Cardiac muscle cell (in vitro differentiated cells and primary cell): Measurements from ENCODE around the gene HSBP1. TPM values are rescaled to one million over a fixed set of nuclear protein-coding genes. Genes with fewer than 3 reads are reported as not detected.

Experiments used
- DNase-seq, 2 donors: peaks; one replicate each; pipeline versions ENCODE4 v3.0.0 to v3.0.0-alpha.2; 2010 to 2017; ENCODE audit warnings: low read depth in 1 of 2, low spot score in 1 of 2
- H3K27ac ChIP-seq: fragments of 200-600 bp; sonication (generic); 2 replicates; pipeline ENCODE4 v1.5.1; 2016
- H3K27me3 ChIP-seq: fragments of 200-600 bp; sonication (generic); 2 replicates; pipeline ENCODE4 v1.6.0; 2016; ENCODE audit warnings: control low read depth
- H3K36me3 ChIP-seq: fragments of 200-600 bp; sonication (generic); 2 replicates; pipeline ENCODE4 v1.5.1; 2016; ENCODE audit warnings: control low read depth
- H3K4me1 ChIP-seq: fragments of 200-600 bp; sonication (generic); 2 replicates; pipeline ENCODE4 v1.8.1; 2017; ENCODE audit warnings: low read depth, mild to moderate bottlenecking, mixed run types
- H3K4me3 ChIP-seq: fragments of 200-600 bp; sonication (generic); 2 replicates; pipeline ENCODE4 v1.5.1; 2016; ENCODE audit warnings: mild to moderate bottlenecking
- H3K9me3 ChIP-seq: fragments of 200-600 bp; sonication (generic); 2 replicates; pipeline ENCODE4 v1.5.1; 2017; ENCODE audit warnings: low read depth, mild to moderate bottlenecking, control low read depth
- polyA plus RNA-seq: library from polyadenylated mRNA; unstranded; fragments of >200 nt; fragmentation: Nextera tagmentation; extraction: Ambion mirVana; gene quantifications from 2 replicates; pipeline ENCODE4 v1.2.1, GENCODE V29; 2016
- total RNA-seq: library from RNA; depleted of rRNA; stranded (reverse); fragments of >200 nt; gene quantifications from 2 replicates; pipeline ENCODE4 v1.2.3, GENCODE V29; 2016
- TF ChIP-seq, protein P1 (sequence below): IDR thresholded peaks from 2 replicates; pipeline ENCODE4 v1.5.1; 2012; ENCODE audit warnings: low read depth, mild to moderate bottlenecking, low read length

HSBP1 gene
- total and polyA plus RNA-seq, 2 experiments from 2014 or later = 16.7 to 529 TPM

DNA sequence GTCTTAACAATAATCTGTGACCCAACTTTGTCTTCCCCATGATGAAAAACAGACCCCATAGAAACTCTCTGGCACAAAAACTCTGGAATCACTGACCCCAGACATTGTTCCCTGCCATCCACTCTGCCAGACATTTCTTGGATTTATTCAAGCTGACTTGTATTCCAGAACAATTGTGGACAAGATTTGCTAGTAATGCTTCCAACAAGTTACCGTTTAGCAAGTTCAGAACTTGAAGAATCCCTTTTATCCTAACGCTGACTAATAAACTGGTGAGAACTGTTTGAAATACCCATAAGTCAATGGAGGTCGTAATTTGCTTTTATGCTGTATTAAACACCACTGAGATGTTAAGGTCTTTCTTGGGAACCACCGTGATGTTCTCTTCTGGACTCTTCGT is 10.5 kb downstream of the HSBP1 start:
- no peaks in the 10 kb centered on the region for H3K36me3 ChIP-seq
- H3K4me3 ChIP-seq = no peak overlapping the region
- no peak overlapping the region for H3K27ac ChIP-seq
- no peaks in the 10 kb centered on the region for H3K27me3 ChIP-seq
- peaks cover 11% of the 10 kb centered on the region for H3K4me1 ChIP-seq
- no peak for DNase-seq
- H3K9me3 ChIP-seq = no peaks in the 10 kb centered on the region
- TF ChIP-seq, protein P1, sequence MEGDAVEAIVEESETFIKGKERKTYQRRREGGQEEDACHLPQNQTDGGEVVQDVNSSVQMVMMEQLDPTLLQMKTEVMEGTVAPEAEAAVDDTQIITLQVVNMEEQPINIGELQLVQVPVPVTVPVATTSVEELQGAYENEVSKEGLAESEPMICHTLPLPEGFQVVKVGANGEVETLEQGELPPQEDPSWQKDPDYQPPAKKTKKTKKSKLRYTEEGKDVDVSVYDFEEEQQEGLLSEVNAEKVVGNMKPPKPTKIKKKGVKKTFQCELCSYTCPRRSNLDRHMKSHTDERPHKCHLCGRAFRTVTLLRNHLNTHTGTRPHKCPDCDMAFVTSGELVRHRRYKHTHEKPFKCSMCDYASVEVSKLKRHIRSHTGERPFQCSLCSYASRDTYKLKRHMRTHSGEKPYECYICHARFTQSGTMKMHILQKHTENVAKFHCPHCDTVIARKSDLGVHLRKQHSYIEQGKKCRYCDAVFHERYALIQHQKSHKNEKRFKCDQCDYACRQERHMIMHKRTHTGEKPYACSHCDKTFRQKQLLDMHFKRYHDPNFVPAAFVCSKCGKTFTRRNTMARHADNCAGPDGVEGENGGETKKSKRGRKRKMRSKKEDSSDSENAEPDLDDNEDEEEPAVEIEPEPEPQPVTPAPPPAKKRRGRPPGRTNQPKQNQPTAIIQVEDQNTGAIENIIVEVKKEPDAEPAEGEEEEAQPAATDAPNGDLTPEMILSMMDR = no peak

DNA sequence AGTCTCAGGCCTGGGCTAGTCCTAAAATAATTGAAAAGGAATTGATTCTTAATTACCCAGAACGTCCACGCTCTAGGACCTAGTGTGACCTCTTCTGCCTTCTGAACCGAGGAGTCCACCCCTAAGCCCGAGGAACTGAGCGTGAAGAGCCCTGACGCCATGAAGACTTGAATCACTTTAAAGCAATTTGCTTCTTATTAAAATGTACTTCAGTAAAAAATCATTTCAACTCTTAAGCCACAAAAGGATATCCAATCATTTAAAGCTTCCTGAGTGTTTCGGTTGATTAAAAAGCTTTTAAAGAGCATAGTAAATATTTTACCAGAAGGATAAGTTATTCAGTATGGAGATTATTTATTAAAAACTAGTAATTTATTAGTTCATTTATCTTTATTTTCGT is 11.6 kb downstream of the HSBP1 start:
- H3K4me3 ChIP-seq = no peak overlapping the region
- peaks cover 7% of the 10 kb centered on the region for H3K4me1 ChIP-seq
- DNase-seq = no peak
- TF ChIP-seq, protein P1 = no peak
- no peaks in the 10 kb centered on the region for H3K27me3 ChIP-seq
- no peaks in the 10 kb centered on the region for H3K36me3 ChIP-seq
- no peak overlapping the region for H3K27ac ChIP-seq
- no peaks in the 10 kb centered on the region for H3K9me3 ChIP-seq

DNA sequence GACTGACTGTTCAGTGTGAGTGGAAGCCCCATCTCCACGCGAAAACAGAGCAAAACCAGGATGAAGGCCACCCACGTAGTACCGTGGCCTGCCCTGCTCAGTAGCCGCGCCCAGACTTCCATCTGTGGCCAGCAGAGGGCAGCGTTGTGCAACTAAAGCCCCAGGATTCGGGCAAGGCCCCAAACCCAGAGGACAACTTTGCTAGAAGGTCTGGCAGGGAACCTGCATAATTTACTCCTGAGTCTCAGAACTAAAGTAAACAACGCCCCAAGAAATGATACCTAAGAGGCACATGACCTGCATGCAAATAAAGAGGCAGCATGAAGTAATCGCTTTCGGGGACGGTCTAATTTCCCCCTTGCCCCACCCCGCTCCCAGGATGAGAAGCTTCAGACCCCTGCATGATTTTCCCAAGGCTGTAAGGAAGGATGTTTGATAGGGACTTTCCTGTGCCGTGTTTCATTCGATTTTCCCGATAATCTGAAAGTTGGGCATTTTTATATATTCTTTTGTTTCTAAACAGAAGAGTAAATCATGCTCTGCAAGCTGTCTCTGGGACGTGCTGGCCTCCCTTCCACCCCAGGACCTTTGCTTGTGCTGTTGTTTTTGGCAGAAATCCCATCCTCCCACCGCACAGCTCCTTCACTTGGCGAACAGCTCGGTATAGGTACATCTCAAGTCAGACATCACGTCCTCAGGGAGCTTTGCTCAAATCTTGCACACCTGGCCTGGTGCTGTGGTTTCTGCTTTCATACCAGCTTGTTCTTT is 18.6 kb downstream of the HSBP1 start:
- DNase-seq = peak; percentile 83 to 85
- no peaks in the 10 kb centered on the region for H3K4me1 ChIP-seq
- no peaks in the 10 kb centered on the region for H3K36me3 ChIP-seq
- H3K27me3 ChIP-seq = no peaks in the 10 kb centered on the region
- no peak overlapping the region for H3K27ac ChIP-seq
- TF ChIP-seq, protein P1 = peak; percentile 91
- no peak overlapping the region for H3K4me3 ChIP-seq
- no peaks in the 10 kb centered on the region for H3K9me3 ChIP-seq

DNA sequence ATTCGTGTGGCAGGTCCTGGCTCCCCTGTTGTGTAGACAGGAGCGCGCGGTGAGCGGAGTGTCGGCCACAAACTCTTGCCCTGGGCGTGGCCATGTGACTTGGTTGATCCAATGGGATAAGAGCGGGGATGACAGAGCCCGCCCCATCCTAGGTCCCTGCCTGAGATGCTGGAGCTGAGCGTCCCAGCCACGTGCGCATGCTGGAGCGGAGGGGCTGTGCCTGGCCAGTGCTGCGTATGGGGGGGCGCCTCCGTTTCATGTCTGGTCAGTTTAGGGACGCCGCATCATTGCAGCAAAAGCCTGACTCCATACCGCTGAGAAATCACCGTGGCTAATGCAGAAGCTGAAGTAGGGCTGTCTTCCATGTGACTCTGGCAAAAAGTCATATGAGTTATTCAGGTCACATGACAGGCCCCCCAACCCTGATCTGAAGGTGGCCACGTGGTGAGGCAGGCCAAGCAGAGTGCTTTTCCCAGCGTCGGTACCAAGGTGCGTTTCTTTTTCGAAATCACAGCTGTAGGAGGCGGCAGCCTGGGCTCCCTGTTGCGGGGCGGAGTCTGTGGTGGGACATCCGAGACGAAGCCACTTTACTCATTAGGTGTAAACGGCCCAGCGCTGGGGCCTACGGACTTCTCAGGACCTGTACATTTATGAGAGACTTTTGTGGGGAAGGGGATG is 22.5 kb downstream of the HSBP1 start:
- H3K36me3 ChIP-seq = no peaks in the 10 kb centered on the region
- no peaks in the 10 kb centered on the region for H3K4me1 ChIP-seq
- H3K9me3 ChIP-seq = no peaks in the 10 kb centered on the region
- H3K27me3 ChIP-seq = no peaks in the 10 kb centered on the region
- H3K4me3 ChIP-seq = no peak overlapping the region
- no peak for DNase-seq
- TF ChIP-seq, protein P1 = no peak
- no peak overlapping the region for H3K27ac ChIP-seq

DNA sequence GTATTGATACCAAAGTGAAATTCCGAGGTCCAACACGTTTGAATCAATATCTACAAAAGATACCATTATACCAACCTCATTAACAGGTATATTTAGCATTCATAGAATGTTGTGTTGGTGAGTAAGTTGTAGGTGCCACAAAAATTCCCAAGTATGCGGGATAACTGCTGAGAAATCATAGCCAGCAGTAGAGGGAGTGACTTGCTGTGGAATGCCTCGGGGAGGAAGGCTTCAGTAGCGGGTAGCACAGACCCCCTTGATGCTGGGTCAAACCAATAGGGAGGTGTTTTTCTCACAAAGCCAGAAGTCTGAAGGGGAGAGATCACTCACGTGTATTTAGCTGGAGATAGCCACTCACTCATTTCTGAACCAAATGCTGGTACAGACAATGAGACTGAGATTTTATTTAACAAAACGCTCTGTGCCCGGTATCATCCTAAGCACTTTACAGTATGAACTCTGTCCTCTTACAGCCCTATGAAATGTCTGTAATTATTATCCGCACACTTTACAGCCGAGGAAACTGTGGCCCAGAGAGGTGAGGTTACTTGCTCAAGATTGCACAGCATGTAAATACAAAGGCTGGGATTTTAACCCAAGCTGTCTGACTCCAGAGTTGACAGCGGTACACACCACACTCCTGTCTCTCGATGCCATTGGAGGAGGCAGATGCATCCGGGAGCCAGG is 23.1 kb downstream of the HSBP1 start:
- Histone ChIP-seq H3K27ac (no peak overlapping the region), H3K4me3 (no peak overlapping the region), H3K9me3 (no peaks in the 10 kb centered on the region), H3K27me3 (no peaks in the 10 kb centered on the region), H3K36me3 (no peaks in the 10 kb centered on the region), H3K4me1 (no peaks in the 10 kb centered on the region)
- peak in 1 of 2 donors; percentile 17 for DNase-seq
- TF ChIP-seq, protein P1 = no peak
